HepG2 (cell line): Measurements from ENCODE around the gene PTCH1. TPM values are rescaled to one million over a fixed set of nuclear protein-coding genes. Genes with fewer than 3 reads are reported as not detected.

Source experiments
- BCL6 ChIP-seq: IDR thresholded peaks from 2 replicates; pipeline ENCODE4 v1.6.1; 2016; ENCODE audit warnings: missing genetic modification reagents, missing compliant biosample characterization
- CCDC6 ChIP-seq: sonication (generic); formaldehyde crosslinking; IDR thresholded peaks from 2 replicates; pipeline ENCODE4 v1.8.1; 2022; ENCODE audit warnings: mild to moderate bottlenecking, missing genetic modification reagents, moderate library complexity
- ELF3 ChIP-seq: IDR thresholded peaks from 2 replicates; pipeline ENCODE4 v1.6.1; 2016; ENCODE audit warnings: missing genetic modification reagents, missing compliant biosample characterization
- GABPB1 ChIP-seq: IDR thresholded peaks from 2 replicates; pipeline ENCODE4 v1.6.1; 2016; ENCODE audit warnings: mild to moderate bottlenecking, missing genetic modification reagents, moderate library complexity, missing compliant biosample characterization
- GTF2F1 ChIP-seq: fragments of 150-350 bp; IDR thresholded peaks from 2 replicates; pipeline ENCODE4 v1.6.1; 2014; ENCODE audit warnings: low read length
- KLF15 ChIP-seq: sonication (generic); formaldehyde crosslinking; IDR thresholded peaks from 2 replicates; pipeline ENCODE4 v1.8.1; 2023; ENCODE audit warnings: borderline replicate concordance, mild to moderate bottlenecking, inconsistent platforms, missing genetic modification reagents, mixed read lengths
- KLF16 ChIP-seq, 2 experiments: sonication (generic) in 1 of 2; formaldehyde crosslinking in 1 of 2; IDR thresholded peaks; 2 replicates each; pipeline versions ENCODE4 v1.6.1 to v1.8.0; 2016 to 2023; ENCODE audit warnings: missing genetic modification reagents in 2 of 2, missing compliant biosample characterization in 1 of 2
- PCBP1 ChIP-seq: fragments of 200-400 bp; formaldehyde crosslinking; IDR thresholded peaks from 2 replicates; pipeline ENCODE4 v1.6.1; 2017; ENCODE audit warnings: mild to moderate bottlenecking, low read depth, low read length, borderline replicate concordance
- POGK ChIP-seq: sonication (generic); formaldehyde crosslinking; conservative IDR thresholded peaks from 2 replicates; pipeline ENCODE4 v1.8.0; 2022; ENCODE audit warnings: mild to moderate bottlenecking, moderate library complexity, missing genetic modification reagents
- RAD51 ChIP-seq: fragments of 450-650 bp; IDR thresholded peaks from 2 replicates; pipeline ENCODE4 v1.6.1; 2016; ENCODE audit warnings: borderline replicate concordance
- RERE ChIP-seq: IDR thresholded peaks from 2 replicates; pipeline ENCODE4 v1.6.1; 2016; ENCODE audit warnings: low read depth, missing genetic modification reagents, missing compliant biosample characterization
- RXRB ChIP-seq: IDR thresholded peaks from 2 replicates; pipeline ENCODE4 v1.6.1; 2016; ENCODE audit warnings: borderline replicate concordance, missing genetic modification reagents, missing compliant biosample characterization
- SKIL ChIP-seq: sonication (generic); formaldehyde crosslinking; IDR thresholded peaks from 2 replicates; pipeline ENCODE4 v1.8.0; 2022; ENCODE audit warnings: missing genetic modification reagents, mild to moderate bottlenecking, moderate library complexity, borderline replicate concordance
- TBX3 ChIP-seq: fragments of 450-650 bp; IDR thresholded peaks from 2 replicates; pipeline ENCODE4 v1.6.1; 2017; ENCODE audit warnings: antibody characterized with exemption, mild to moderate bottlenecking, inconsistent platforms, borderline replicate concordance
- TCF7L2 ChIP-seq: IDR thresholded peaks from 2 replicates; pipeline ENCODE4 v1.6.1; 2011; ENCODE audit warnings: mild to moderate bottlenecking, low read depth, low read length, moderate library complexity
- TOE1 ChIP-seq: sonication (generic); formaldehyde crosslinking; IDR thresholded peaks from 2 replicates; pipeline ENCODE4 v1.4.0; 2020; ENCODE audit warnings: mild to moderate bottlenecking, missing genetic modification reagents
- ZC3H13 ChIP-seq: sonication (generic); formaldehyde crosslinking; IDR thresholded peaks from 2 replicates; pipeline ENCODE4 v1.8.1; 2023; ENCODE audit warnings: mild to moderate bottlenecking, missing genetic modification reagents, moderate library complexity
- ZFP1 ChIP-seq: IDR thresholded peaks from 2 replicates; pipeline ENCODE4 v1.6.1; 2016
- ZNF224 ChIP-seq: sonication (generic); formaldehyde crosslinking; IDR thresholded peaks from 2 replicates; pipeline ENCODE4 v1.5.0; 2020; ENCODE audit warnings: mild to moderate bottlenecking, missing genetic modification reagents
- ZNF580 ChIP-seq: IDR thresholded peaks from 2 replicates; pipeline ENCODE4 v1.6.1; 2016; ENCODE audit warnings: low read depth, borderline replicate concordance
- ZNF782 ChIP-seq: sonication (generic); formaldehyde crosslinking; IDR thresholded peaks from 2 replicates; pipeline ENCODE4 v1.4.0; 2020; ENCODE audit warnings: missing genetic modification reagents, mild to moderate bottlenecking, borderline replicate concordance
- polyA plus RNA-seq, 8 experiments: library from polyadenylated mRNA; depleted of rRNA in 3 of 8; stranded (reverse) in 7 of 8; unstranded in 1 of 8; fragments of >200 nt; fragmentation: Illumina TruSeq in 4 of 8; extraction: Trizol in 4 of 8; gene quantifications; 2 replicates each; pipeline versions ENCODE4 v1.2.1 to v1.2.3, GENCODE V29; 2011 to 2016; ENCODE audit warnings: low read depth in 4 of 8, missing spikeins in 1 of 8, mixed read lengths in 1 of 8; ENCODE audit not compliant: insufficient read depth in 1 of 8
- total RNA-seq, 5 experiments: library from RNA; depleted of rRNA; stranded (reverse); fragments of >200 nt; fragmentation: Illumina TruSeq; extraction: Trizol; gene quantifications; 2 replicates each; pipeline ENCODE4 v1.2.3, GENCODE V29; 2016; ENCODE audit warnings: low read depth in 1 of 5

Gene PTCH1
- total and polyA plus RNA-seq, 2 of the 13 experiments (the other 11 are each of a cell fraction or from before 2014, with no cell fraction given), result 2.8 to 3.9 TPM

- TF ChIP-seq SKIL (CRISPR knock-in tag) (no peak), RXRB (CRISPR knock-in tag) (no peak), PCBP1 (no peak), ZFP1 (CRISPR knock-in tag) (no peak), ELF3 (no peak), TCF7L2 (no peak), RAD51 (no peak; the same call in 1 of the 2 replicates), BCL6 (CRISPR knock-in tag) (peak; percentile 82), TOE1 (CRISPR knock-in tag) (no peak), CCDC6 (CRISPR knock-in tag) (no peak), POGK (CRISPR knock-in tag) (no peak), ZNF224 (CRISPR knock-in tag) (no peak), KLF15 (no peak), ZC3H13 (CRISPR knock-in tag) (no peak), ZNF782 (CRISPR knock-in tag) (no peak), RERE (CRISPR knock-in tag) (no peak), GTF2F1 (no peak), GABPB1 (no peak), TBX3 (no peak), ZNF580 (CRISPR knock-in tag) (no peak), KLF16 (CRISPR knock-in tag; IDR thresholded peaks at IDR 0.05) (no peak)
Measured at GRCh38 chr9:95516734-95517558, at the start of gene PTCH1 (continued).
